ENCODE results near the gene MTM1.

The MTM1 gene

GRCh38 chrX:150568320-150569154 is at the start of gene MTM1:
Gene MTM1 (plus strand): TSS chrX:150568621. CDS start chrX:150592615, 23,994 bp downstream.
- DNase-seq = peak; percentile 70 to 89 (median 84)

DNA sequence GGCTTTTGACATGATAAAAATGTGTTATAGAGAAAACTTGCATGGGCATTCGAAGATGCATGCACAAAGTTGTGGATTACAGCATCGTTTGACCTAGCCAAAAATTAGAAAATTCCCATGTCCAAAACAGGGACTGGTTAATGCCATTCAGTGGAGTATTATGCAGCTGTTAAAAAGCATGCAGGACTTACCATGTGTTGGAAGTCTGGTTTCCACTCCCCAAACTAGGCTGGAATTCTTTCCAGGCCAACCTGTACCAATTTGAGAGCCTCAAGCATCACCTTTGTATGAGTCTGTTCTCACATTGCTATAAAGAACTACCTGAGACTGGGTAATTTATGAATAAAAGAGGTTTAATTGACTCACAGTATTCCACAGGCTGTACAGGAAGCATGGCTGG is 45.9 kb upstream of the MTM1 start:
- DNase-seq = no peak

DNA sequence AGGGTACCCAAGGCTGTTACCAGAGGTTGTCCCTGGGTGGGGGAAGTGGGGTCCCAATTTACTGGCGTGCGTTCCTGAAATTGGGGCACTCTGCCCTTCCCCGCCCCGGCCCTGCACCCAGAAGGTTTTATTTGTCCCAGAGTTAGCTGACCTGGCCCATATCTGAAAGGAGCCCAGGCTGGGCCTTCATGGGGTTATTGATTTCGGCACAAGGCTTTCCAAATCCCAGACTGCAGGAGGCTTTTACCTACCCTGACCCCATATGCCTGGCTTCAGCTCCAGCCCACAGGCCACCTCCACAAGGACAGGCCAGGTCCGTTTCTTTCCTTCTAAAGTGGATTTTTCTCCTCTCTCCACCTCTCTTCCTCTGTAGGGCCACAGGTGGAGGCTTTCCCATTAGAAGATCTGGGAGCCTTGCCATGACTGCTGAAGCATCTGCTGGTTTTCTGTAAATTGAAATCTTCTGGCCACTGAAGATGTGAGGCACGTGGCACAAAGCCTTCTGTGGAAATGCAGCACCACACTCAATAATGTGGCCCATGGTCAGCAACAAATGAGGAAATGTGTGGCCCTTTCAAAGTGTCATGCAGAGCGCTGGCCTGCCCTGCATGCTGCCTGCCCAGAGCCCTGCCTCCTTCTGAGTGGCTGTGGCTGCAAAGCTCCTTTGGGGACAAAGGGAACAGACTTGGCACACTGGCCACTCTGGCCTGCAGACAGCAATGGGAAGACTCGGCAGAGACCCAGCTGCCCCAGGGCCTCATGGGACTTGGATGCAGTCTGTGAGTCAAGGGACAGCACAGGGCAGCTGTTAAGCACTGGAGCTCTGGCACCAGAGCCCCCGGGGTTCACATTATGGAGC is 43.1 kb upstream of the MTM1 start:
- no peak for DNase-seq

GRCh38 chrX:150526692-150527091 is 41.7 kb upstream of the MTM1 start:
- no peak for DNase-seq

DNA sequence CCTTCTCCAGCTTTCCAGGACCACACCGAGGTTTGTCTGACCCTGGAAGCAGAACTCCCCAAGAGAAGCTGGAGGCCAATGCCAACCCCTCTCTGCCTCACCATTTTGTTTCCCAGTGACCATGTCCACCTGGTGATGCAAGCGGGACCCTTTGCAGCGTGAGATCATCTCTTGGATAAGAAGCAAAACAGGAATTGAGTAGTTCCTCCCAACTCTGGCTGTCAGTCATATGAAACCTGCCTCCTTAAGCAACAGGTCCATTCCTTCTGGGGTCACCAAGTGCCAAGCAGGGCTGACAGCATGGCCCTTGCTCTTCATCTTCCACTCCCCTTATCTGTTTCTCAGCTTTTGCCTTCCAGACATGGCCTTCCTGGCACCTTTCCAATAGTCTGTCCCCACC is 41.3 kb upstream of the MTM1 start:
- no peak for DNase-seq

DNA sequence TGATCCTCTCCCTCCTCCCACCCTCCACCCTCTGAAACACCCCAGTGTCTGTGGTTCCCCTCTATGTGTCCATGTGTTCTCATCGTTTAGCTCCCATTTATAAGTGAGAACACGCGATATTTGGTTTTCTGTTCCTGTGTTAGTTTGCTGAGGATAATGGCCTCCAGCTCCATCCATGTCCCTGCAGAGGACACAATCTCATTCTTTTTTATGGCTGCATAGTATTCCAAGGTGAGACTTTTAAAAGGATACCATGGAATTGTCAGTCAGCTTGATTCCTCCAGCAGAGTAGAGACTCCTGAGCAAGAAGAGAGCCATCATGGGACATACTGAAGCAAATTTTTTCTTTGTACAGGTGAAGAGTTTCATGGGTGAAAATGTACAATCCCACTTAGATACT is 38.8 kb upstream of the MTM1 start:
- no peak for DNase-seq

DNA sequence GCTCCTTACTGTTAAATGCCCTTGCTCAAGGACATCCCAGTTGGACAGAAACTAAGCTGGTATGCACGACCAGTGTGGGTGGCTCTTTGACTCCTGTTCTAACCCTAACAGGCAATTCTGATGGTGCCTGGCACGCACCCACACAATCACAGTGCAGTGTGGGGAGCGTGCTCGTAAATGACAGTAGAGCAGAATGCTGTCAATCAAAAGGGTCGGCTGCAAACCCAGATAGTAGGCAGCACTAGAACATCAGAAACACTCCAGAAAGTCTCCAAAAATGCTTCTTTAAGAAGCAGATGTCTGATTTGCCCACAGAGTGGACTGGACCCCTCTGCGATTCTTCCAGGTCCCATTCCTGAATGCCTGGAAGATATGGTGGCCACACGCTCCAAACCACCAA is 37.6 kb upstream of the MTM1 start:
- DNase-seq = no peak

- no peak for DNase-seq
These were observed 37.0 kb upstream of the MTM1 start for GRCh38 chrX:150531467-150531866.

DNA sequence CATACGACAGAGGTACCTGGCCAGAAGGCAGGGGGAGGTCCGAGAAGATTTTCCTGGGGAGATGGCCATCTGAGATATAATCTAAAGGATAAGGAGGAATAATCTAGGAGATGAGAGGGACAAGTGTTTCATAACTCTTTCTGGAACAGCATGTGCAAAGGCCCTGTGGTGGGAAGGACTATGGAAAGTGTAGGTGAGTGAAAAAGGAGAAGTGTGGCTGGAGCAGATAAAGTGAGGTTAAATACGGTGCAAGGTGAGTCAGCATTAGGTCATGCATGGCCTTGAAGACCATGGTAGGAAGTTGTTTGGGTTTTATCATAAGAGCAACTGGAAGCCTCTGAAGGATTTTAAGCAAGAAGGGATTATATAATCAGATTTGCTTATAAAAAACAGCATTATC is 34.6 kb upstream of the MTM1 start:
- no peak for DNase-seq

- no peak for DNase-seq
These were observed 31.8 kb upstream of the MTM1 start for GRCh38 chrX:150536455-150537116.

DNA sequence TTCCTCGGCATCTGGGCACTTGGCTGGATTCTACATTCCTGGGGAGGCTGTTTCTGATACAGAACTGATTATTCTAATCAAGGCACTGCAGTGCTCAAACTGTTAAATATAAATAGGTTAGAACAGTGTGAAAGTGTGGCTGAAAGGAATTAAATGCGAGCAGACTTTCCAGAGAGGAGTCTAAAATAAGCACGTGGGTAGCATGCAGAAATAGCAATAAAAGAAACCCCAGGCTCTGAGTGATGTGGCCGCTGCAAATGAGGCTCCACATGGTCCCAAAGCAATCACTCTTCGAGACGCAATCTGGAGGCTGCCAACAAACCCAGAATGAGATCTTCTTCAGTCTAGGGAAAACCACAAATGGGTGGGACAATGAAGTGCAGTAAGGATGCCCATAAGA is 30.6 kb upstream of the MTM1 start:
- DNase-seq = no peak

- DNase-seq = no peak
These were observed 27.5 kb upstream of the MTM1 start for GRCh38 chrX:150540965-150541364.

DNA sequence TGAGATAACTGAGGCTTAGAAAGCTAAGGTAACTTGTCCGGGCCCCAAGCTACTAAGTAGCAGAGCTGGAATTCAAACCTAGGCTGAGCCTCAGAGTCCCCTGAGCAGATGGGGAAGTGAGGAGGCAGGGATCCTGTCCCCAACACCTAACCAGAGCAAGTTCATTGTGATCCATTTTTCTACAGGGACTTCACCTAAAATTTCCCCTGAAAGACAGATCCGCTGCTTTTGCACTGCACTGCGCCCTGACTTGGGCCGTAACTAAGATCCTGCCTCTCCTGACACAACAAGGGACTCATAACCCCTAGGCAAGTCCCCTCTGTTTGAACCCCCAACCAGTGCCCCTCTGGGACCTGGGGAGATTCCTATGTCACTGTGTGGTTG is 25.6 kb upstream of the MTM1 start:
- no peak for DNase-seq

GRCh38 chrX:150543230-150544155 is 24.9 kb upstream of the MTM1 start:
- no peak for DNase-seq

- DNase-seq = no peak
These were observed 24.1 kb upstream of the MTM1 start for GRCh38 chrX:150544222-150544787.

GRCh38 chrX:150544835-150545770 is 23.3 kb upstream of the MTM1 start:
- no peak for DNase-seq

DNA sequence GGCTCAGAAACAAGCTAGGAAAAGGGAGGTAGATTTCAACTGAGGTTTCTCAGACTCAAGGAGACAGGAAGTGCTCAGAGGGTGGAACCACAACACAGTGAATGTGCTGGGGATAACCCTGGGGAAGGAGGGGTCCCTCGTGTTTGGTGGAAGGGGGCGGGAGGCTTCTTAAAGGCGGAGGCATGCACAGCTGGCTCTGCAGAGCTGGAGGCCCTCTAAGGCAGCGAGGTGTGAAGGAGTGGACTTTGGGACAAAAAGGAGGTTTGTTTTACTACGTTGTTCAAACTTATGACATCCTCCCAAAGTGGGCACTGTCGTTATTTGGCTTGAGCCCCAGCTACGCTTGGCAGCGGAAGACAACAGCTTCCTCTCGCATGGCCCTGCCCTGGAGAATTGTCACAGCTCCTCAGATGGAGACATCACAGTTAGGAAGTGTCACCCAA is 21.7 kb upstream of the MTM1 start:
- no peak for DNase-seq

DNA sequence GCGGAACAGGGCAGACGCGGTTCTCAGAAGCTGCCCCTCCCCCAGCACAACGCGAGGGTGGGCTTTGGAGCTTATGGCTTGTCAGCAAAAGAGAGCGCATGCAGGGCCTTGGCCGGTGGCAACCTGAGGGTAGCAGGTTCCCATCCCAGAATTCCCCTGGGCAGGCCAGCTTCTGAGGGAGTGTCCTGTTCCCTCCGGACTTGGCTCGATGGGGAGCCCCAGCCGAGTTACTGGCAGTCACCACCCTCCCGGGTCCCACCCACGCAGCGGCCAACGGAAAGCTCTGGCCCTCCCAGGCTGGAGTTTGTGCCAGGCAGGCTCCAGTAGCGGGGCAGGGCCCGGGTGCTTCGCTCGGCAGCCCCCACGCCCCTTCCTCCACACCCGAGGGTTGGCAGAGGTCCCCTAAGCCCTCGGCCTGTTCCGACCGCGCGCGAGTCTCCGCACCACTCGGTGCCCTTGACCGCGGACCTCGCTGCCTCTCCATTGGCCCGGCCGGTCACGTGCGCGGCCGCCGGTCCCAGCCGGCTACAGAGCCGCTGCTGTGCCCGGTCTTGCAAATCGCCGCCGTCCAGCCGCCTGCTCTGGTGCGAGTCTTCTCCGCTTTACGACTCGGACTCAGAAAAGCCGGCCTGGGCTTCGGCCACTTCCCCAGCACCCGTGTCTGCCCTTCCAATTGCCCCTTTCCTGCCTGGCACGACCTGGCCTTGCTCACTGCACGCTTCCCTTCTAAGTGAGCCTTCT is 20.9 kb upstream of the MTM1 start:
- no peak for DNase-seq

GRCh38 chrX:150548251-150548650 is 20.2 kb upstream of the MTM1 start:
- DNase-seq = no peak

DNA sequence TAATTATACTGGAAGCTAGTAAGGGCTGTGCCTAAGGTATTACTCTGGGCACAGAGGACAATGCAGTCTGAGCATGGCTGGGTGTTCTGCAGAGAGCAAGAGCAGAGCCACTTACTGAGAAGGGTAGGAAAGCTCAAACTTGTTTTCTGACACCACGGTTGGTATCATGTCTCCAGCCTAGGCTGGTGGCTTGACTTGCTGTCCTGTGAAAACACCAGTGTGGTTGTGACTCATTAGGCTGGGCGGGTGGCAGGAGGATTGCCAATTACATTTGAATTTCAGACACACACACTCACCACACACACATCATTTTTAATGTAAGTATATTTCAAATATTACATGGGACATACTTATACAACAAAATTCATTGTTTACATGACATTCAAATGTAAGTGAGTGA is 19.7 kb upstream of the MTM1 start:
- no peak for DNase-seq
